ENCODE data around the gene KLHL2.

- TF ChIP-seq CTCF (conservative IDR thresholded peaks at IDR 0.05; ENCODE audit: low read depth, low read length) = no peak
- TF ChIP-seq EZH2 (IDR thresholded peaks at IDR 0.05; ENCODE audit: borderline replicate concordance, low read depth, low read length, poor library complexity, severe bottlenecking) = no peak
Measured at GRCh38 chr4:165309456-165309855, 102.1 kb downstream of the KLHL2 start.
